ENCODE data around the gene KCNQ1.

Gene KCNQ1

GRCh38 chr11:2537896-2538724 lies 93.3 kb downstream of the KCNQ1 start:
- H3K4me3 ChIP-seq (ENCODE audit: low read depth, low read length), result no peak overlapping the region
- no peak for DNase-seq (ENCODE audit: low read depth)

GRCh38 chr11:2538951-2539350 lies 94.1 kb downstream of the KCNQ1 start:
- DNase-seq (ENCODE audit: low read depth), result no peak
- no peak overlapping the region for H3K4me3 ChIP-seq (ENCODE audit: low read depth, low read length)

- no peak overlapping the region for H3K4me3 ChIP-seq (ENCODE audit: low read depth, low read length)
- no peak for DNase-seq (ENCODE audit: low read depth)
These were observed 94.8 kb downstream of the KCNQ1 start for GRCh38 chr11:2539371-2540222.

GRCh38 chr11:2540223-2540991 lies 95.6 kb downstream of the KCNQ1 start:
- H3K4me3 ChIP-seq (ENCODE audit: low read depth, low read length), result no peak overlapping the region
- no peak for DNase-seq (ENCODE audit: low read depth)

- no peak overlapping the region for H3K4me3 ChIP-seq (ENCODE audit: low read depth, low read length)
- no peak for DNase-seq (ENCODE audit: low read depth)
These were observed 96.3 kb downstream of the KCNQ1 start for GRCh38 chr11:2540992-2541680.

- no peak for DNase-seq (ENCODE audit: low read depth)
- no peak overlapping the region for H3K4me3 ChIP-seq (ENCODE audit: low read depth, low read length)
These were observed 97.1 kb downstream of the KCNQ1 start for GRCh38 chr11:2541881-2542361.

GRCh38 chr11:2542406-2542805 lies 97.6 kb downstream of the KCNQ1 start:
- H3K4me3 ChIP-seq (ENCODE audit: low read depth, low read length), result no peak overlapping the region
- DNase-seq (ENCODE audit: low read depth), result no peak

GRCh38 chr11:2547806-2548205 lies 103.0 kb downstream of the KCNQ1 start:
- no peak overlapping the region for H3K4me3 ChIP-seq (ENCODE audit: low read depth, low read length)
- DNase-seq (ENCODE audit: low read depth), result no peak

GRCh38 chr11:2548596-2548995 lies 103.8 kb downstream of the KCNQ1 start:
- no peak for DNase-seq (ENCODE audit: low read depth)
- no peak overlapping the region for H3K4me3 ChIP-seq (ENCODE audit: low read depth, low read length)

- no peak for DNase-seq (ENCODE audit: low read depth)
- no peak overlapping the region for H3K4me3 ChIP-seq (ENCODE audit: low read depth, low read length)
These were observed 104.3 kb downstream of the KCNQ1 start for GRCh38 chr11:2549080-2549479.

GRCh38 chr11:2549491-2549875 lies 104.7 kb downstream of the KCNQ1 start:
- no peak for DNase-seq (ENCODE audit: low read depth)
- no peak overlapping the region for H3K4me3 ChIP-seq (ENCODE audit: low read depth, low read length)

GRCh38 chr11:2549876-2550605 lies 105.2 kb downstream of the KCNQ1 start:
- H3K4me3 ChIP-seq (ENCODE audit: low read depth, low read length), result no peak overlapping the region
- no peak for DNase-seq (ENCODE audit: low read depth)

- no peak overlapping the region for H3K4me3 ChIP-seq (ENCODE audit: low read depth, low read length)
- DNase-seq (ENCODE audit: low read depth), result no peak
These were observed 105.8 kb downstream of the KCNQ1 start for GRCh38 chr11:2550606-2550970.

- no peak for DNase-seq (ENCODE audit: low read depth)
- no peak overlapping the region for H3K4me3 ChIP-seq (ENCODE audit: low read depth, low read length)
These were observed 106.3 kb downstream of the KCNQ1 start for GRCh38 chr11:2551131-2551530.

- DNase-seq (ENCODE audit: low read depth), result no peak
- no peak overlapping the region for H3K4me3 ChIP-seq (ENCODE audit: low read depth, low read length)
These were observed 107.4 kb downstream of the KCNQ1 start for GRCh38 chr11:2552210-2552609.

- no peak overlapping the region for H3K4me3 ChIP-seq (ENCODE audit: low read depth, low read length)
- no peak for DNase-seq (ENCODE audit: low read depth)
These were observed 108.4 kb downstream of the KCNQ1 start for GRCh38 chr11:2553198-2553597.

- no peak for DNase-seq (ENCODE audit: low read depth)
- H3K4me3 ChIP-seq (ENCODE audit: low read depth, low read length), result no peak overlapping the region
These were observed 109.1 kb downstream of the KCNQ1 start for GRCh38 chr11:2553886-2554285.

GRCh38 chr11:2554338-2555207 lies 109.8 kb downstream of the KCNQ1 start:
- no peak for DNase-seq (ENCODE audit: low read depth)
- no peak overlapping the region for H3K4me3 ChIP-seq (ENCODE audit: low read depth, low read length)

All from skeletal muscle cell (primary cell).